ENCODE measurements around the gene KCNJ14.

KCNJ14 gene

DNA sequence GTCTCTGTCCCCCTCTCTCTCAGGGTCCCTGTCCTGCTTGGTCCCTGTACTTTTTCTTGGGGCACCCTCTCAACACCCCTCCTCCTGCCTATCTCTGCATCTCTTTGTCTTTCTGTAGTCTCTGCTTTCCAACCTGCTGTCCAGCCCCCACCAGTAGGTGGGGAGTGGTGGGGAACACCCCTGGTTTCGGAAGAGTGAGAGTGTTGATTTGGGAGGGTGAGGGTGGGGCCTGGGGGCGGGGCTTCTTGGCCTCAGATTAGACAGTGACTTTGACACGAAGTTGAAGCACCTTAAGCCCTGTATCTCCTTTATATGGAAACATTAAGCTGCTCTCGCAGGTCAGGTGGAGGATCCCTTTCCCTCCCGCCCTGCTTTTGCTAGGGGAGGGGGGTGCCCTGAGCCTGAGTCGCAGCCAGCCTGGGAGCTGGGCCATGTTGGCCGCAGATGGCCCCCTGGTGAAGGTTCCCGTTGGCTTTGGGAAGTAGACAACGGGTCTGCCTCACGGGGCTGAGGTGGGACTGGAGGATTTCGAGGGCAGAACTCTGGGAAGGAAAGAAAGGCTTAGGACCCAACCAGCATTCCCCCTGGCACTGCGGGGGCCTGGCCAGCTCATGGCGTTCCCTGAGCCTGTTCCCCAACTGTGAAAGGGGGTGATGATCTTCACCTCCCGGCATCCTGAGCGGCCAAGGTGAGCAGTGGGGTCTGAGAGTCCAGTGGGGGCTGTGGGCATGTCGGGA, at the start of gene KCNJ14:
Gene KCNJ14, plus strand, starts transcription at position 404 of the 737 bp plus-strand sequence. CDS start 6,151 bp downstream, outside the sequence.
- no peak for DNase-seq

- no peak for DNase-seq
These were observed 49.5 kb upstream of the KCNJ14 start for GRCh38 chr19:48405850-48406249.

- DNase-seq = no peak
These were observed 41.3 kb upstream of the KCNJ14 start for GRCh38 chr19:48413879-48414587.

- DNase-seq = peak in 2 of 3 experiments; percentile 16 to 20
These were observed 40.0 kb upstream of the KCNJ14 start for GRCh38 chr19:48415395-48415794.

DNA sequence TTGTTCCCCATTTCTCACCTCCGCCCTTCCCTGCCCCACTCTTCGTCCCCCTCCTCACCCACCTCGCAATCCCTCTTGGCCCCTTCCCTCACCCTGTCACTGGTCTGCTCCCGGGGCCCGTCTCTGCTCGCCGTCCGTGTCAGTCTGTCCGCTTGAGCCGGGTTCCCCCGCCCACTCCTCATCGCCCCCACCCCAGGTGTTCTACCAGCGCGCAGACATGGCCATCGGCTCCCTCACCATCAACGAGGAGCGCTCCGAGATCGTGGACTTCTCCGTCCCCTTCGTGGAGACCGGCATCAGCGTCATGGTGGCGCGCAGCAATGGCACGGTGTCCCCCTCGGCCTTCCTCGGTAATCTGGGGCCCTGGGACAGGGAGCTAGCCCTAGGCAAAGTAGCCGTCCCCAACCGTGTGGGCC, 39.6 kb upstream of the KCNJ14 start:
- DNase-seq = no peak

DNA sequence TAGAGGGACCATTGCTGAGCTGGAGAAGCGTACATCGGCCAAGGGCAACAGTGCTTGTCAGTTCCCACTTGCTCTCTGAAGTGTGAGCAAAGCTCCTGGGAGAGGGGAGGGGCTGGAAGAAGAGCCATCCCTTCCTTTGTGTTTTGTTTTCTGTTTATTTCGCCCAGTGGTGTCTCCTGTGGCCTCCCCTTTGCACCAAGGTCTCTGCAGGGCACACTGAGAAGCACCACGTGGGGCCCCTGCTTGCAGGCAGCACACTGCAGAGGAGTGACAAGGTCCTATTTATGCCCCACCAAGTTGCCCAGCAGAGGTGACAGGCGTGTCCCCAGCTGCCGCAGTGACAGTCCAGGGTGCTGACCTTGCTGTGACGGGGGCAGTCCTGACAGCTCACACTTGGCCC, 38.0 kb upstream of the KCNJ14 start:
- DNase-seq = no peak

- no peak for DNase-seq
These were observed 36.9 kb upstream of the KCNJ14 start for GRCh38 chr19:48418317-48419064.

- peak in 2 of 3 experiments; percentile 3 to 49 for DNase-seq
These were observed 36.0 kb upstream of the KCNJ14 start for GRCh38 chr19:48419158-48419920.

GRCh38 chr19:48421548-48421947, 33.8 kb upstream of the KCNJ14 start:
- no peak for DNase-seq

- no peak for DNase-seq
These were observed 30.6 kb upstream of the KCNJ14 start for GRCh38 chr19:48424694-48425219.

DNA sequence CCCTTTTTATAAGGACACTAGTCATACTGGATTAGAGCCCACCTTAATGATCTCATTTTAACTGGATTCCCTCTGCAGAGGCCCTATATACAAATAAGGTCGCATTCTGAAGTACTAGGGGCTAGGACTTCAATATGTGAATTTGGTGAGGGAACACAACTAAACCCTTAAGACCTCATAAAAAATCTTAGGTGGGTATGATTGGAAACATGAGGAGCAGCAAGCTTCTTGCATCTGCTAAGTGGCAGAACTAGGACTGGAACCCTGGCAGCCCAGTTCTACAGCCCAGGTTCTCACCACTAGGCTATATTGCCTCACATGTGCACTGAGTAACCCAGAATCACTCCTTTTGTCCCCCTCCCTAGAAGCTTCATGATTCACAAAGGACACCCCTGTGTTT, 26.7 kb upstream of the KCNJ14 start:
- no peak for DNase-seq

DNA sequence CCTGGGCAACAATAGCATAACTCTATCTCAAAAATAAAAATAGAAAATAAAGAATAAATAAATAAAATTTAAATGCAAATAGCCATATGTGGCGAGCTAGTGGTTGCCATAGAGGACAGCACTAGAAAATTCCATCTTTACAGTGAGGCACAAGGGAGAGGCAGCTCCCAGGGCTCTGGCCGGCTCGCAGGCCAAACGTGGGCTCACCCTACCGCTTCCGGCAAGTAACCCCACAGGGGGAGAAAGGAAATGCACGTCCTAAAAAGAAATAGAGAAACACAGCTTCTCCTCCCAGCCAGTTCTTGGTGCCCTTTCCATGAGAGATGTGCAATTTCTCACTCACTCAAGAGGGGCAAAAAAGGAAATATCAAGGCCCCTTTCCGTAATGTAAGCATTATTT, 22.0 kb upstream of the KCNJ14 start:
- DNase-seq = no peak

DNA sequence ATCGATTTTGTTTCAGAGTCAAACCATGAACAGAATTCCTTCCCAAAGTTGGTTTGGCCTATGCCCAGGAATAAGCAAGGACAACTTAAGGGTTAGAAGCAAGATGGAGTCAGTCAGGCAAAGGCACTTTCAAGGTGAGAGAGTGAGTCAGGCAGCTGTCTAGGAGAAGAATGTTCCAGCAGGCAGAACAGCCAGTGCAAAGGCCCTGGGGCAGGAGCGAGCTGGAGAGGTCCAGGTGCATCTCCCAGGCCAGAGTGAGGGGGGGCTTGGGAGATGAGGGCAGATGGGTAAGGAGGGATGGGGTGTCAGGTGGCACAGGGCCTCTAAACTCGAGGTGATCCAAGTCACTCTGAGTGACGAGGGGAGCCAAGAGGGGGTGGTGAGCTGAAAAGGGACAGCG, 18.8 kb upstream of the KCNJ14 start:
- DNase-seq = no peak

- no peak for DNase-seq
These were observed 13.9 kb upstream of the KCNJ14 start for GRCh38 chr19:48441360-48442050.

DNA sequence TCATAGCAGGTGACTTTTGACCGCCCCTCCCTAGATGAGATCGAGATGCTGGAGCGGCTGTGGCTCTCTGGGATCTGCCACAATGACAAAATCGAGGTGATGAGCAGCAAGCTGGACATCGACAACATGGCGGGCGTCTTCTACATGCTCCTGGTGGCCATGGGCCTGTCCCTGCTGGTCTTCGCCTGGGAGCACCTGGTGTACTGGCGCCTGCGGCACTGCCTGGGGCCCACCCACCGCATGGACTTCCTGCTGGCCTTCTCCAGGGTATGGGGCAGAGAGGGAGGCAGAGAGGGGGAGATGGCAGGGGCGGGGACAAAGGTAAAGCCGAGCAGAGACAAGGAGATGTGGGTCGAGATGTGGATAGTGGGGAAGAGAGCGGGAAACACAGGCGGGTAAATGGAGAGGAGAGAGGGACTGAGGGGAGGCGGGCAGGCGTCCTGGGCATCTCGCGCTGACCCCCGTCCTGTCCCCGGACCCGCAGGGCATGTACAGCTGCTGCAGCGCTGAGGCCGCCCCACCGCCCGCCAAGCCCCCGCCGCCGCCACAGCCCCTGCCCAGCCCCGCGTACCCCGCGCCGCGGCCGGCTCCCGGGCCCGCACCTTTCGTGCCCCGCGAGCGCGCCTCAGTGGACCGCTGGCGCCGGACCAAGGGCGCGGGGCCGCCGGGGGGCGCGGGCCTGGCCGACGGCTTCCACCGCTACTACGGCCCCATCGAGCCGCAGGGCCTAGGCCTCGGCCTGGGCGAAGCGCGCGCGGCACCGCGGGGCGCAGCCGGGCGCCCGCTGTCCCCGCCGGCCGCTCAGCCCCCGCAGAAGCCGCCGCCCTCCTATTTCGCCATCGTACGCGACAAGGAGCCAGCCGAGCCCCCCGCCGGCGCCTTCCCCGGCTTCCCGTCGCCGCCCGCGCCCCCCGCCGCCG, 13.0 kb upstream of the KCNJ14 start:
- DNase-seq = no peak

GRCh38 chr19:48443256-48443655, 12.1 kb upstream of the KCNJ14 start:
- DNase-seq = peak in 2 of 3 experiments; percentile 25 to 43

DNA sequence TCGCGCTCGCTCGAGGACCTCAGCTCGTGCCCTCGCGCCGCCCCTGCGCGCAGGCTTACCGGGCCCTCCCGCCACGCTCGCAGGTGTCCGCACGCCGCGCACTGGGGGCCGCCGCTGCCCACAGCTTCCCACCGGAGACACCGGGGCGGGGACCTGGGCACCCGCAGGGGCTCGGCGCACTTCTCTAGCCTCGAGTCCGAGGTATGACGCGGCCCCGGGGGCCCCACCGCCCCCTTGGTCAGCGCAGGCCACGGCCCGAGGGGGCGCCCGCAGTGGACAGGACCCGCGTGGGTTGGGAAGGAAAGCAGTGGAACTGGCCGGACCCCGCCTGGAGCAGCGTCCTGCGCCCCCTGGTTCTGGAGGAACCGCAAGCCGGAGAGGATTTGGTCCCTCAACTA, 11.6 kb upstream of the KCNJ14 start:
- peak in 2 of 3 experiments; percentile 31 to 49 for DNase-seq

GRCh38 chr19:48444129-48444935, 11.0 kb upstream of the KCNJ14 start:
- peak; percentile 21 to 52 (median 26) for DNase-seq

DNA sequence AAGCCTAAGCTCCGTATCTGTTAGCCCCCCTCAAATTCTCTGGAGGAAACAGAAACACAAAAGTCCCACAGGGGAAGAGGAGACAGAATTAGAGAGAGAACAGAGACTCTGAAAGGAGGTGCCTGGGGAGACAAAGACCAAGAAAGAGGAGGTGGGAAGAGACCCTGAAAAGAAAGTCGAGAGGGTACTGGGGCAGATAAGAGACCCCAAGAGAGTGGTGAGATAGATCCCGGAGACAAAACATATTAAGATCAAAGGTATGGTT, 10.5 kb upstream of the KCNJ14 start:
- no peak for DNase-seq

DNA sequence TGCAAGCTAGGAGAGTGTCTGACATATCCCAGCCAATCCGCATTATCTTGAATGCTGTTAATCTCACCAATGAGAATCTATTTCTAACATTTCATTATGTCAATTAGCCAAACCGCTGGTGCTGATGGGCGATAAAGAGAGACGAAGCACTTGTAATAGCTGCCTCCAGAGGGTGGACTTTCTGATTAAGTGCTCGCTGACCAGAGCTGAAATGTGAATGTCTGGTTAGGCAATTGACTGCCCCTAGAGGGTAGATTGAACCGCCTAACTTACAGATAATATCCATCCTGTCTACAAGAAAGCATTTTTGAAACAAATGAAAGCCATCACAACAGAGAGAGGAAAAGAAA, 10.1 kb upstream of the KCNJ14 start:
- peak in 2 of 3 experiments; percentile 89 to 96 for DNase-seq

All from NCI-H1417 (cell line).